ENCODE results near the gene CTSO. TPM values are rescaled to one million over a fixed set of nuclear protein-coding genes. Genes with fewer than 3 reads are reported as not detected.

Gene CTSO
- total and polyA plus RNA-seq, 2 donors (not counting 3 experiments of a cell fraction or from before 2014, with no cell fraction given), result 7.9 to 8.5 TPM

DNA sequence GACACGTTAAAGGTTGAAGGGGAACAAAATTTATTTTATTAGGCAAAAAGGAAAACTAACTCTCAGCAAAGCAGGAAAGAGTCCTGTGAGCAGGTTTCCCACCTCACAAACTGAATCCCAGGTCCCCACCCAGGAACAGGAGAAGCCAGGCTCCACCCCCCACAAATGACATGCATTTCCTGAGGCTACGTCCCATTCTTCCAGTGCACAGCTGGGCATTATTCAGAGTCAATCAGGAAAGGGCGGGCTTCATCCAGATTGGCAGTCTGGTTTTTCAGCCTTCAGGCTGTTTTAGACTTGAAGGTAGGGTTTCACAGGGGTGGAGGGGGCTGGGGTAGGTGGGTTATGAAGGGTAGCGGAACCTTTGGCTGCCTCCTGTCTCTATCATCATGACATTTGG lies 75.7 kb downstream of the CTSO start:
- intact Hi-C loops (cut with micrococcal nuclease) (no loop called here), dilution Hi-C loops (cut with MboI; ENCODE audit: extremely low pct_ligation_motif_present, low sequenced_read_pairs) (no loop called here)
- Histone ChIP-seq H3K9ac (replicated peaks; ENCODE audit: extremely low read depth, insufficient read depth, low read length) (no peak overlapping the region), H3K4me2 (ENCODE audit: insufficient read depth, low read length) (no peak overlapping the region), H3K27me3 (ENCODE audit: control insufficient read depth in 2 of 2, insufficient read depth in 2 of 2, low read length in 2 of 2) (no peaks in the 10 kb centered on the region), H3K79me2 (ENCODE audit: control insufficient read depth, insufficient read depth, low read length) (no peaks in the 10 kb centered on the region), H3K9me3 (replicated peaks; ENCODE audit: control insufficient read depth, insufficient read depth, low read length) (no peaks in the 10 kb centered on the region), H4K20me1 (replicated peaks; ENCODE audit: control insufficient read depth, extremely low read depth, insufficient read depth, low read length) (no peaks in the 10 kb centered on the region), H3K9me1 (replicated peaks; ENCODE audit: control insufficient read depth, extremely low read depth, insufficient read depth, low read length) (no peaks in the 10 kb centered on the region), H3K4me3 (replicated peaks in 1 of 3; ENCODE audit: insufficient read depth in 1 of 3, low read depth in 1 of 3, low read length in 3 of 3) (no peak overlapping the region), H3K4me1 (ENCODE audit: control insufficient read depth, extremely low read depth, insufficient read depth, low read length) (no peaks in the 10 kb centered on the region), H3K36me3 (ENCODE audit: control insufficient read depth in 2 of 2, extremely low read depth in 1 of 2, insufficient read depth in 2 of 2, low read length in 2 of 2) (no peaks in the 10 kb centered on the region), H3K27ac (ENCODE audit: insufficient read depth, low read depth, low read length) (no peak overlapping the region), H2AFZ (ENCODE audit: low read depth, low read length) (no peak overlapping the region)
- DNase-seq (ENCODE audit: low read depth, low spot score) (no peak), FAIRE-seq (no peak)
- CTCF ChIA-PET, result no interaction called here
- BruUV-seq (replicated peaks), result no TSS peak
- POLR2A ChIA-PET, result no interaction called here
- TF ChIP-seq JUN (IDR thresholded peaks at IDR 0.05; ENCODE audit: borderline replicate concordance, insufficient read depth, insufficient read length, low read depth) (no peak), GATA2 (IDR thresholded peaks at IDR 0.05; ENCODE audit: insufficient read depth, insufficient read length, low read depth, low read length) (no peak), MYC (IDR thresholded peaks at IDR 0.05; ENCODE audit: low read depth, low read length) (no peak), POLR2A (IDR thresholded peaks at IDR 0.05; ENCODE audit: low read depth, low read length) (no peak), POLR2AphosphoS5 (IDR thresholded peaks at IDR 0.05; ENCODE audit: insufficient read depth, low read depth, low read length) (no peak), FOS (IDR thresholded peaks at IDR 0.05; ENCODE audit: borderline replicate concordance, insufficient read depth, low read length) (no peak), EZH2 (IDR thresholded peaks at IDR 0.05; ENCODE audit: borderline replicate concordance, low read depth, low read length, severe bottlenecking) (no peak)
- TF ChIP-seq, protein P1, sequence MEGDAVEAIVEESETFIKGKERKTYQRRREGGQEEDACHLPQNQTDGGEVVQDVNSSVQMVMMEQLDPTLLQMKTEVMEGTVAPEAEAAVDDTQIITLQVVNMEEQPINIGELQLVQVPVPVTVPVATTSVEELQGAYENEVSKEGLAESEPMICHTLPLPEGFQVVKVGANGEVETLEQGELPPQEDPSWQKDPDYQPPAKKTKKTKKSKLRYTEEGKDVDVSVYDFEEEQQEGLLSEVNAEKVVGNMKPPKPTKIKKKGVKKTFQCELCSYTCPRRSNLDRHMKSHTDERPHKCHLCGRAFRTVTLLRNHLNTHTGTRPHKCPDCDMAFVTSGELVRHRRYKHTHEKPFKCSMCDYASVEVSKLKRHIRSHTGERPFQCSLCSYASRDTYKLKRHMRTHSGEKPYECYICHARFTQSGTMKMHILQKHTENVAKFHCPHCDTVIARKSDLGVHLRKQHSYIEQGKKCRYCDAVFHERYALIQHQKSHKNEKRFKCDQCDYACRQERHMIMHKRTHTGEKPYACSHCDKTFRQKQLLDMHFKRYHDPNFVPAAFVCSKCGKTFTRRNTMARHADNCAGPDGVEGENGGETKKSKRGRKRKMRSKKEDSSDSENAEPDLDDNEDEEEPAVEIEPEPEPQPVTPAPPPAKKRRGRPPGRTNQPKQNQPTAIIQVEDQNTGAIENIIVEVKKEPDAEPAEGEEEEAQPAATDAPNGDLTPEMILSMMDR (IDR thresholded peaks at IDR 0.05; ENCODE audit: extremely low read depth in 1 of 2, insufficient read depth in 1 of 2, low read depth in 1 of 2, low read length in 2 of 2), result no peak
- TF ChIP-seq, protein P2, sequence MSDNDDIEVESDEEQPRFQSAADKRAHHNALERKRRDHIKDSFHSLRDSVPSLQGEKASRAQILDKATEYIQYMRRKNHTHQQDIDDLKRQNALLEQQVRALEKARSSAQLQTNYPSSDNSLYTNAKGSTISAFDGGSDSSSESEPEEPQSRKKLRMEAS (IDR thresholded peaks at IDR 0.05; ENCODE audit: insufficient read depth, insufficient read length), result no peak

Measured in endothelial cell of umbilical vein (primary cell).